Effector CD4-positive, alpha-beta T cell (primary cell): Measurements from ENCODE around the gene SNED1.

Experiments used
- DNase-seq: peaks from one replicate; pipeline ENCODE4 v3.0.0-alpha.2; 2020
- total RNA-seq: gene quantifications from one replicate; lab custom pipeline; 2026; lab: John Stamatoyannopoulos, UW

Gene SNED1
- total RNA-seq, result 63.0 reads per million, percentile 73 among the genes with 10 or more reads in this experiment

DNA sequence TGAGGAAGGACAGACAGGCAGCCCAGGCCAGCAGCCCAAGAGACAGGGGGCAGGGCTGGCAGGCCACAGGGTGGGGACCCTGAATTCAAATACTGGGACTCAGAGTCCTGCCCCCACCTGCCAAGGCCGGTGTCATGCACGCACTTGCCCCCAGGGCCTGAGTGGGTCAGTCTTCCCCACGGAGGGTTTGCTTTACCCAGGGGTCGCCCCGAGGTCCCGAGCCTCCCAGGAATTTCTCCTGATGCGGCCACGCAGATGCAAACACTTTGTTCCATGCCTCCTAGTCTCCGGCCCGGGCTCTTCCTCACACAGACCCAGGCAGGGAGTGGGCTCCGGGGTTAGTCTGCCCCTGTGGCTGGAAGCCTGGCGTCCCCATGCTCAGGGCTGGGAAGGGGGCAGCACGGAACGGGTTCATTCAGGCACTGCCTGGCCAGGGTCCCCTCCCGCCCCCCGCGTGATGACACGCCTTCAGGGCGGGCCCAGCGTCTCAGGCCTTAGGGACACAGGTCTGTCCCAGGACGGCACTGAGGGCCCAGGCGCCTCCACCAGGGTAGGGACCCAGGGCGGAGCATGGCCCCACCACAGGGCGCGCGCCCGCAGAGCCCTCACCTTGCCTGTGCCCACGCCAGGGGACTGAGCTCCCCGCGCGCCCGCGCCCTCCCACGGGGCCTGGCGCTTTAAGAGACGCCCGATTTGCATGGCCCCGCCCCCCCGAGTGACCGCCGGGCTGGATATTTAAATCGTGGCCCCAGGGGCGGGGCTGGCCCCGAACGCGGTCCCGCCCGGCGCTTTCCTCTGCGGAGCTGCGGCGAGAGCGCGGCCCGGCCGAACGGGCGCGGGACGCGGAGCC lies at the start of gene SNED1:
SNED1 (plus strand) TSS at position 763 of the 850 bp plus-strand sequence. CDS start 220 bp downstream, outside the sequence.
- peak; percentile 16 for DNase-seq

DNA sequence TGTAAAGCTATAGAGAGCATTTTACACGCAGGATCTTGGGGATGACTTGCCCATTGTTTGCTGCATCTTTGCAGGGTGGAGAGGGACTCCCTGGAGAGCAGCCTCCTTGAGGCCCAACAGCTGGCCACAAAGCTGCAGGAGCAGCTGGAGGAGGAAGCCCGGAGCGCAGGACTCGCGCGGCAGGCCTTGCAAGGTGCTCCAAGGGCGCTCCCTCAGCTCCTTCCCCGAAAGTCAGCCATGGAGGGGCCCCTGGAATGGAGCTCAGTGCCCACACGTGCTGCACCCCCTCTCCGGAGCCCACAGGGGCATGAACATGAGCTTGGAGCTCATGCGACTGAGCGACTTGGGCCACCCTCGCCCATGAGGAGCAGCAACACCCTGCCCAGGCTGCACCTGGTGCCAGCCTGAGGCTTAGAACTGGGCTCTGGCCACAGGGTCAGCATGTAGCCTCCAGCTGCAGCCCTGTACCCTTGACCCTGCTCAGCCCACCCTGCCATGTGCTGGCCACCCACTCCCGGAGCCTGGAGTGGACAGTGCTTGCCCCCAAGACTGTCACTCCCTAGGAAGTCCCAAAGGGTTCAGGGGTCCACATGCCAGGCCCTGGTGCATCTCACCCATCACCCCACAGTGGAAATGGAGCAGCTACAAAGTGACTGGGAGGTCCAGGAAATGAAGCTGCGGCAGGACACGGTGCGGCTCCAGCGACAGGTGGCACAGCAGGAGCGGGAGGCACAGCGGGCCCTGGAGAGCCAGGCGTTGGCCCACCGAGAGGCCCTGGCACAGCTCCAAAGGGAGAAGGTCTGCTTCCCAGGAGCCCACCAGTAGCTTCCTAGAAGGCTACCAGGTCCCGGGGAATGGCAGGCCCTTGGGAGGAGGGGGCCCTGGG lies 49.3 kb upstream of the SNED1 start:
- peak; percentile 1 for DNase-seq

DNA sequence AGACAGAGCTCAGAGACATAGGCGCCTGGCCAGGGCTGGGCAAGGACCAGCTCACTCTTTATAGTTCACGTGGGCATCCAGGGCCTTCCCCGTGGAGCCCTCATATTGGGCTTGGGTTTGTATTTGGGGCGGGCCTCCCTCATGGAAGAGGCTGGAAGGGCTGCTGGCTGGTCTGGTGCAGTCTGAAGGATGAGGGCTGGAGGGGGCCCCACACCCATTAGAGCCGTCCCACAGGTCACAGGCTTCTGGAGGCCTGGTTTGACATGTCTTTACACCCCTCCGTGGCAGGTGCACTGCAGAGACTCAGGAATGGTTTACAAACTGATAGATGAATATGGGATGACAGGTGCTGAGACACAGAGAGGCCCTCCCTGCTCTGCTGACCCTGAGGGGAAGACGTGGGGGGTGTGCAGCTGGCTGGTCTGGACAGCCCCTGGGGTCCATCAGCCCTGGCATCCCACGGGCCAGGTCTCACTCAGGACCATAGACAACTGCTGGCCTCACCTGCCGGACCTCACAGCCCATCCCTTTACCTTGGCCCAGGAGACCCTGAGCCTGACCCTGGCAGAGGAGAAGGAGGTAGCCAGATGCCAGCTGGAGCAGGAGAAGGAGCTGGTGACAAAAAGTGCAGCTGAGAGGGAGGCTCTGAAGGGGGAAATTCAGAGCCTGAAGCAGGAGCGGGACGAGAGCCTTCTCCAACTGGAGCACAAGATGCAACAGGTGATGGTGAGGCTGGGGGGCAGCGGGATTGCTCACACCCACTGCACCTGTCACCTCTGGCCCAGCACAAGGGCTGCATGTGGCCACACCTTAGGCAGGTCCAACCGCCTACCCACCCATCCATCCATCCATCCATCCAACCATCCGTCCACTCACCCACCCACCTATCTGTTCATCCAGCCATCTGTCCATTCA lies 48.4 kb upstream of the SNED1 start:
- peak; percentile 0 for DNase-seq

DNA sequence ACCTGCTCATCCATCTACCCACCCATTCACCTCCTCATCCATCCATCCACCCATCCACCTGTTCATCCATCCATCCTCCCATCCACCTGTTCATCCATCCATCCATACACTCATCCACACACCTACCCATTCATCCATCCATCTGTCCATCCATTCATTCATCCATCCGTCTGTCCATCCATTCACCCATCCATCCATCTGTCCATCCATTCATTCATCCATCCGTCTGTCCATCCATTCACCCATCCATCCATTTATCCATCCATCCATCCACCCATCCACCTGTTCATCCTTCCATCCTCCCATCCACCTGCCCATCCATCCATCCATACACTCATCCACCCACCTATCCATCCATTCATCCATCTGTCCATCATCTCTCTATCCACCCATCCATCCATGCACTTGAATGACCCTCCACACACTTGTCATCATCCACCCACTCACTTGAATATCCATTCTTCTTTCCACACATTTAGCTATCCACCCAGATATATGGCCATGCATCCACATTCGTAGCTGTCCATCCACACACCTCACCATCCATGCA lies 47.3 kb upstream of the SNED1 start:
- no peak for DNase-seq

DNA sequence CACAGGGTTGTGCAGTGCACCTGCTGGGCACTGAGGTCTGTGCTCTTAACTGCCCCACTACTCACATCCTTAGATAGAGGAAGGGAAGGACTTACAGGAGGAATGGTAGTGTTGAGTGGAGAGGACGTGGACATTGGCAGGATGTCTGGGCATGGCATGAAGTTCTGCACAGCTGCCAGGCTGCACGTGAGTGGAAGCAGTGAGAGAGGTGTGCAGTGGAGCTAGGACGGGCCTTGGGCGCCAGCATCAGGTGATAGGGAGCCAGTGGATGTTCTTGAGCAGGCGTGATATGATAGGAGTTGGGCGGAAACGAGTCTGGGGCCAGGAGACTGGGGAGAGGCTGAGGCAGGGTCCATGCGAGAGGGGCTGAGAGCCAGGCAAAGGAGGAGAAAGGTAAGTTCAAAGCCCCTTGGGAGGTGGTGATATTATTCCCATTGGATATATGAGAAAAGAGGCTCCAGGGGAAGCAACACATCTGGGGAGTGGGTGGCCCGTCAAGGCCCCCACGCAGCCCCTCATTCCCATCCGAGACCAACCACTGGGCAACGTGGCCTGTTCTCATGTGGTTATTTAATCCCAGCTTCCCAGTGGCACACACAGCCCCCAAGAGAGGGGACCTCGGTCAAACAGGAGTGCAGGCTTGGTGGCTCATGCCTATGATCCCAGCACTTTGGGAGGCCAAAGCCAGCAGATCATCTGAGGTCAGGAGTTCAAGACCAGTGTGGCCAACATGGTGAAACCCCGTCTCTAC lies 45.7 kb upstream of the SNED1 start:
- no peak for DNase-seq

DNA sequence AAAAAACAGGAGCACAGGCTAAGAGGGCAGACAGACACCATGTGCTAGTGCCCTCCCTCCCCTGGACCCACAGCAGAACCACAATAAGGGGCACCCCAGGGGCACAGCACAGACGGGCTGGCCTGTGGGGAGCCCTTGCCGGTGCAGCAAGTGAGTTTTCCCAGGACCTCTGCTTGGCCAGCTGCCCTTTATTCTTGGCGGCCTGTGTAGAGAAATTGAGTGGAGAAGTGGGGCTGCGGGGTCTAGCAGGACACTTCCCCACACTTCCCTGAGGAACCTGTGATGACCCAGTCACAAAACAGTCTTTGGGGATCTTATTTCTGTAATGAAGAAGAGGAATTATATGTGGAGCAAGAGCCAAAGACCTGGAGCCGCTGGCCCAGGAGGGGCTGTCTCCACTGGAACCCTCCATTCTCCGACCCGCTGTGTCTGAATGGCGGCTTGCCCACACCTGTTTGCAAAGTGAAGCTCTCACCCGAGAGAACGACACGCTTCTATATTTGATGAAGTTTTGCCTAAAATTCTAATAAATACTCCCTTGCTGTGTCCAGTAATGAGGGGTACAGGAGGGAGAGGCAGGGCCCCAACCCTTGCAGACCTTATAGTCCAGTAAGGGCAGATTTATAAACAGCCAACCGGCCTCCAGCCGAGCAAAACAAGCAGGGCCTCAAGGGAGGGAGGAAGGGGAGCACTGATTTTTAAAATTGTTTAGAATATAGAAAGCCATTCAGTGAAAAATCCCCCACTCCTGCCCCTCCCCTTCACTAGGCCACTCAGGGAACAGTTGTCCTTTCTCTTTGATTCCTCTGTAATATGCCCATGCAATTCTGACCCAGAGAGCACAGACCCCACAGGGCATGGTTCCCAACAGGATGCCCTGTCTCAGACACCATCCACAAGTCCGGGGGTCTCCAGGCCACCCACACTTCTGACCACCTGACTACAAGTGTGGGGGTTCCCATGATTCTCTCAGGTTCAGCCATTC lies 44.7 kb upstream of the SNED1 start:
- DNase-seq, result no peak

DNA sequence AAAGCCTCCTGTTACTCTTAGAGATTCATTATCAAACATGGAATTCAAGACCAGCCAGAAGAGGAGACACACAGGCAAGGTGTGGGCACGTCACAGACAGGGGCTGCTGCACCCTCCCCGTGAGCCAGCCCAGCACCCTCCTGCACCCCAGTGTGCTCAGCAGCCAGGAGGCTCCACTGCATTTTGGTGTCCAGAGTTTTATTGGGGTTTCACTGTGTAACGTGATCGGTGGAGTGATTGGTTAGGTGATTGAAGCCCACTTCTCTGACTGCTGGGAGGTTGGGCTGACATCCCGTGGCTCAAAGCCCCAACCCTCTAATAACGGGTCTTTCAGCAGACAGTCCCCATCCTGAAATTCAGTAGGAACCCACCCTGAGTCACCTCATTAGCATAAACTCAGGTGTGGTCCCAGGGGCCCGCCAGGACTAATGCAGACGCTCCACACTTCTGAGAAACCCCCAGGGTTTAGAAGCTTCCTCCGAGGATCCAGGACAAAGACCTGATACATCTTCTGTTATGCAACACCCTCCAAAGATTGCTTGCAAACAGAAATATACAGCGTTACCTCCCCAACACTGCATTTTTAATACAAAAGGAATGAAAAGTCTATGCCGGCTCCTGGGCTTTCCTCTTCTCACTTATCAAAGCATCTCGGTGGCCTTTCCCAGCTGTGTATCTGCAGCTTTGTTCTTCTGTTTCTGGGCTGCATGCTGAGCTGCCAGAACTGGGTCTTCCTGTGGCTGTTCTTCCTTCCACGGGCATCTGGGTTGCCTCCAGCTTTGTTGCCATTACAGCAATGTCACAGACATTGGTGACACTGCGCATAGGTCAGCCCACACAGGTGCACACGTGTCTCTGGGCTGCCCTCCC lies 43.7 kb upstream of the SNED1 start:
- no peak for DNase-seq

DNA sequence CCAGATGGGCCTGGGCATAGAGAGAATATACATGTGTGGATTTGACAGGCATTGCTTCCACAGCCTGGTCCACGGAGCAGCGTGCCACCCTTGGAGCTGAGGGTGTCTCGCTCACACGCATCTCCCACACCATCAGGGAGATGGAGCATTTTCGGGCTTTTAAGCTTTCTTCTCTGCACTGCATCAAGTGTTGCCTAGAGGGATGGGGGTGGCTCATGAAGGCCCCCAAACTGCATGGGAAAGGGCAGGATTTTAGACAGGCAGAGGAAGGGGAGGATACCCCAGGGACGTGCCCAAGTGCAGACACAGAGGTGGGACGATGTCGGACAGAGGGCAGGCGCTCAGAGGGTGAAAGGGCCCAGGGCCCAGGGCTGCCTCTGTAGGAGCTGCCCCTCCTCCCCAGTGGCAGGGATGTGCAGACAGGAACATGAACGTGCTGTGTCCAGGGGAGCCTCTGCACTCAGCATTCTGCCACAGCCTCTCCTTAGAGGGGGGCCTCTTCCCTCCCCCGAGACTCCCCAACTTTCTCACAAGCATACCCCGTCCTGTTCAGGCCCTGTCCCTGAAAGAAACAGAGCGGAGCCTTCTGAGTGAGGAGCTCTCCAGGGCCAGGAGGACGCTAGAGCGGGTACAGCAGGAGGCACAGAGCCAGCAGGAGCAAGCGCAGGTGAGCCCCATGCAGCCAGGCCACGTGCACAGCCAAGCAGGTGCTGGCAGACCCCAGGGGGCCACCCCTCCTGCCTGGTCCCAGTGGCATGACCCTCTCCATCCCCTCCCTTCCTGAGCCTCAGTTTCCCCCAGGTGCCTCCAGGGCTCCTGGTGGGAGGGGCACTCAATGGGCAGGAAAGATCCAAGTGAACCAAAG lies 42.9 kb upstream of the SNED1 start:
- DNase-seq, result no peak

DNA sequence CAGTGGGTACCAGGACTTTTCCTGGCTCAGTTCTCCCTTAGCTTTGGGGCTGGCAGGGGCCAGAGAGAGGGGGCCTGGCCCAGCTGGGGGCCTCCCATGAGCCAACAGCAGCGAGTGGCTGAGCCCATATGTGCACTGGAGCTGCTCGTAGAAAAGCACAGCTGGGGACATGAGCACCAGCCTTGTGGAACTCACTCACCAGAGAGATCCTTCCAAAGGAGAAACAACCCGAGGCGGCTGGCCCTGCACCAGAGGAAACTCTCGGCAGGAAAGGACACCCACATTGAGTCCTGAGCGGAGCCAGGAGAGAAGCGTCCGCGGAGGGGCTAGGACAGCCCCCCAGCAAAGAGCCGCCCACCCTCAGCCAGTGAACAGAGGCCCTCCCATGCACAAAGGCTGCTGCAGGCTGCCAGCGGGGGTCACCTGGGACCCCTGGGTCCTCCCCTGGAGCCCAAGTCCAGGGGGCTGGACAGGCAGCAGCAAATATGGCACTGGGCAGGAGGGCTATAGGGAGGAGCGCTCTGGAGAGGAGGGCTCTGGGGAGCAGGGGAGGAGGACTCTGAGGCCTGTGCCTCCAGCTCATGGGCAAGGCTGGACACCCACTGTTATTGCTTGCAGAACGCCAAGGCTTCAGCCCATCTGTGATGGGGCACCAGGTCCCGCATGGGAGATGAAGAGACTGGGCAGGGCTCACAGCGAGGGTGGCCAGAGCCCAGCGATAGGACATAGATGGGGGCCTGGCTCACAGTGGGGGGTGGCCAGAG lies 42.1 kb upstream of the SNED1 start:
- DNase-seq, result no peak

DNA sequence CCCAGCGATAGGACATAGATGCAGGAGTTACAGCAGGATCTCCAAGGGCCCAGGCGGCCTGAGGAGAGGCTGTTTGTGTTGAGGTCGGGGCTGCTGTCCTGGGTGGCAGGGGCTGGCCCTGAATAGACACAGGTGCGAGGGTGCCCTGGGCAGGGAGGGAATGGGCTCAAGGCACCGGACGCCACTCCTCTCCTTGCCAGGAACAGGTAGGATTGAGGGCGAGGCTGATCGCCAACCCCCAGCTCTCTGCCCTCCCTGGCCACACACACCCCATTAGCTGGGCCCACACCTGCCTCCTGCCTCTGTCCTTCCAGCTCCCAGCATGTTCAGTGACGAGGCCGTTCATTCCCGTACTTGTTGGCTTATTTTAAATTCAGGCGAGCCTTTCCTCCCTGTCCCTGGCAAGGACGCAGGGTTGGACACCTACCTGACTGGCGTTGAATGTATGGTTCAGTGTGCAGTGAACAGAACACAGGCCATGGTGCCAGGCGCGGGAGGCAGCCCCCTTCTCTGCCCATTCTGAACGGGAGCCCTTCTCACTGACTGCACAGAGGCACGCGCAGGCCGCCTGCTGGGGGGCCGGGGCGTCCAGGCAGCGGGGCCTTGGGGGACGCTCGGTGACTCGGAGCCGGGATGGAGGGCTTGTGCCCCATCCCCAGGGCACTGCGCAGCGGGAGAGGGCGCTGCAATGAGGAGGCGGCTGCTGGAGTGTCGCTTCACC lies 41.3 kb upstream of the SNED1 start:
- DNase-seq, result no peak

DNA sequence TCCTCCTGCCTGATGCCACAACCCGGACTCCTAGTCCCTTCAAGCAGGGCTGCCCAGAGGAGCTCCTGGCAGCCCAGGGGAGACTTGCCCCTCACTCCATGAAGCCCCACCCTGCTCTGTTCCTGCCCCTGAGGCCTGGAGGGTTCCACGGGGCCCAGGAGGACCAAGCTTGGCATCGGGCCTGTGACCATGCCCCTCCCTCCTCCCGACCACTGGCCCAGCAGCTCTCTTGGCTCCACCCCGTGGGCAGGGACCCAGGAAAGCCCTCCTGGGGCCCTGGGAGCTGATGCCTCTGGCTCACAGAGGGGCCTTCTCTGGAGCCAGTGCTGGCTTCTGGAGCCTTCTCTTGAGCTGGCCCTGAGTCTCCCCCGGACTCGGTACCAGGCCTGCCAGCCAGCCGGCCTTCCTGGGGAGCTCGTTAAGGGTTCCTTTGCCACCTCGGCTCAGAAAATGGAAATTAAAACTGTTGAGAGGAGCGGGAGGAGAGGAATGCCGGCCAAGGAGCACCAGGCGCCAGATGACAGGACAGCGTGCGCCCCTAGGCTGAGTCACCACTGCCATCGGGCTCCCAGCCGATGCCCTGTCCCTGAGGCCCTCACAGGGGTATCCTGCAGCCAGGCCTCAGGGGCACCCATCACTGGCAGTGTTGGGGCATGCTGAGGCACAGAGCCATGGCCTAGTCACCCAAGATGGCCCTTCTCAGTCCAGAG lies 40.6 kb upstream of the SNED1 start:
- no peak for DNase-seq

DNA sequence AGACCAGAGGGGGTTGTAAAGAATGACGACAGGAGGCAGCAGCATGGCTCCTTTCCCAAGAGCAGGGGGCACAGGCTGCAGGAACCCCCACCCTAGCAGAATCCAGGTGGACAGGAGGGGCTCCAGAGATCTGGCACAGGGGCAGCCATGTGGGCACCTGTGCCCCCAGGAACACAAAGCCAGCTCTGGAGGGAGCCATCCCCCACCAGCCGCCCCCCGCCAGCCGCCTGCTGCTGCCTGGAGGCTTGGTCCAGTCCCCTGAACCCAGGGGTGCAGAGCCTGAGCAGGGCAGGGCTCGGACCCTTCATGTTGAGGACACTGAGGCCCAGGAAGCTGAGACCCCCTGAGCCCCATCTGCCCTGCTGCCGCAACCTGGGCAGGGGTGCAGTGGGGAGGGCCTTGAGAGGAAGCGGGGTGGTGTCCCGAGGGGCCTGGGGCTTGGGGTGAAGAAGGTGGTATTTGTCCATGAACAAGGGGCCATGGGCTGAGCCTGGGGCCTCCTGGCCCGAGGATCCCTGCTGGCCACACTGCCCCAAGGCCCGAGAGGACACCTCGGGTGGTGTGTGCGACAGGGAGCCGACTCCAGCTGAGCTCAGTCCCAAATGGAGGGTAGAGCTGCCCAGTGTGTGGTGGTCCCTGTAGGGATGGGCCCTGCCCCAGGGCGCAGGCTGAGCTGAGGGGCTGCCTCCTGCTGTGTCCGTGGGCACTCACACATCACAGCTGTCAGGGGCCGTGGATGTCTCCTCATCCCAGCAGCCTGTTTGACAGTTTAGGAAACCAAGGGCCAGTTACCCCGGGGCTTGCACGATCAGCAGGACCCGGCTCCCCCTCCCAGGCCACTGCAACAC lies 39.8 kb upstream of the SNED1 start:
- DNase-seq, result no peak

DNA sequence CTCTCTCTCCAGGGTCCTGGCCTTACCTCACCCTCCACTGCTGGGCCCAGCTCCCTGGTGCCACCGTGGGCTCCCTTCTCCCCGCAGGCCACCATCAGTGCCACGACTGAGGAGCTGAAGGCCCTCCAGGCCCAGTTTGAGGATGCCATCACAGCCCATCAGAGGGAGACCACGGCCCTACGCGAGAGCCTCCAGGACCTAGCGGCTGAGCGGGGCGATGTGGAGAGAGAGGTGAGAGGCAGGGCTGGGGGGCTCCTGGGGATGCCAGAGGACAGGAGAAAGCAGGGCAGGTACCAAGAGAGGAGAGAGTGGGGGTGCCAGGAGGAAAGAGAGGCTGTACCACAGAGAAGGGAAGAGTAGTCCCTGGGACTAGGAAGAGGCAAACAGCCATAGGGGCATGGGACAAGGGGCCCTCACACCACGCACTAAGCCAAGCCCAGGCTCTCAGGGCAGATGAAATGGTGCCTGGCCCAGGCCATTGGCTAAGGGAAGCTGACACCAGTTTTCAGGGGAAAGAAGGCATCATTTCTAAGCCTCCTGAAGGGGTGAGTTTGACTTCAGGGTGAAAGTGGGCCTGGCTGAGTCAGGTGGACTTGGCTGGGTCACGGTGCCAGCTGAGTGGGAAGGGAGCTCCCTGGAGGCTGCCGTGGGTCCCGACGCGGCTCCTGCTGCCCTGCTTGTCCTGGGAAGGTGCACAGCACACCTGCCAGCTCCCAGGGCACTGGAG lies 39.0 kb upstream of the SNED1 start:
- DNase-seq, result no peak

DNA sequence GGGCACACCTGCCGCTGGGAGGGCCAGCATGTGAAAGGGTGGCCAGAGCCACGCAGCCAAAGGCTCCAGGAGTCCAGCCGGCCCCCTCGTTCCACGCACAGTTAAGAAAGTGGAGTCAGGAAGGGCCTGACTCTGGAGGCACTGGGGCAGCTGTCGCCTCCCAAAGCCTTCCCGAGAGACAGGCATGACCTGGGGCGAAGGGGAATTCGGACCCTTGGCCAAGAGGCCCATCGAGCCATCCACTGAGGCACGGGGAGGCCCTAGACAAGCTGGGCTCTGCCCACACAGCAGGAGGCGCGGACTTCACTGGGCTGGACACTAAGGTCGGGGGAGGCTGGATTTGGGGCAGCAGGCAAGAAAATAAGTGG lies 38.5 kb upstream of the SNED1 start:
- DNase-seq, result no peak
